ENCODE results near the gene GFI1B.
"Not testable (repeated sequence)": the region's sequence is repeated elsewhere in the genome, so short reads cannot be mapped to it uniquely, and the experiment has no call there.

The GFI1B gene

GRCh38 chr9:132990781-132991180 is 12.3 kb downstream of the GFI1B start:
- DNase-seq (ENCODE audit: low read depth in 2 of 2, low spot score in 1 of 2) = no peak

DNA sequence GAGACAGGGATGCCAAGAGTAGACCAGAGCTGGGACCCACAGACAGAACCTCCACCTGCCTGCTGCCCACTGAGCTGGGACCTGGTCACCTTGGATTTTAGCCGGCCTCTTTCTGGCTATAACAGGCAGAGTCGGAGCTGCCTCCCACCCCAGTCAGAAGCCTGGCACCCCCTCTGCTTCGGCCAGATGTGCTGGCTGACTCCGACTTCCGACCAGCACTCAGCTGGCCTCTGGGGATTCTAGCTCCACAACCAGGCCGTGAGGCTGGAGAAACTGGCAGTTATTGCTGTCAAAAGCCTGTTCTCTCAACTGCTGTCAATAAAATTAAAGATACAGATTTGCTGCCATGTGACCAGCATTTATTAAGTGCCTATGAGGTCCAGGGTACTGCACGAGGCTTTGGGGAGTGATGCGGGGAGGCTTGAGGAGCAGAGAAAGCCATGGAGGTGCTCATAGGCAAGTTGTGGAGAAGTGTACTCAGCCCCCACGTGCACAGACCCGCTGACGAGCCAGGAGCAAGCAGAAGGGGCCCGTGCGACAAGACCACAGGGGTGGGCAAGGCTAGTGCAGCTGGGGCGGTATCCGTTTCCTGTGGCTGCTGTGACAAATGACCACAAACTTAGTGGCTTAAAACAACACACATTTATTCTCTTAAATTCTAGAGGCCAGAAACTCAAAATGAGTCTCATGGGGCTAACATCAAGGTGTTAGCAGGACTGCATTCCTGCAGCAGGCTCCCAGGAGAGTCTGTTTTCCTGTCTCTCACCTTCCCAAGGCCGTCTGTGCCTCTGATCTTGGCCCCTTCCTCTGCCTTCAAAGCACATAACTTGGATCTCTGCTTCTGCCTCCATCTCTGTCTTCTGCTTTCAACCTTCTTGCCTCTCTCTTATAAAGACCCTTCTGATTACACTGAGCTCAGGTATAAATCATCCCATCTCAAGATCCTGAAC is 13.1 kb downstream of the GFI1B start:
- no peak for DNase-seq (ENCODE audit: low read depth in 2 of 2, low spot score in 1 of 2)

- no peak for DNase-seq (ENCODE audit: low read depth in 2 of 2, low spot score in 1 of 2)
Observed at GRCh38 chr9:132993511-132993939, 15.0 kb downstream of the GFI1B start.

DNA sequence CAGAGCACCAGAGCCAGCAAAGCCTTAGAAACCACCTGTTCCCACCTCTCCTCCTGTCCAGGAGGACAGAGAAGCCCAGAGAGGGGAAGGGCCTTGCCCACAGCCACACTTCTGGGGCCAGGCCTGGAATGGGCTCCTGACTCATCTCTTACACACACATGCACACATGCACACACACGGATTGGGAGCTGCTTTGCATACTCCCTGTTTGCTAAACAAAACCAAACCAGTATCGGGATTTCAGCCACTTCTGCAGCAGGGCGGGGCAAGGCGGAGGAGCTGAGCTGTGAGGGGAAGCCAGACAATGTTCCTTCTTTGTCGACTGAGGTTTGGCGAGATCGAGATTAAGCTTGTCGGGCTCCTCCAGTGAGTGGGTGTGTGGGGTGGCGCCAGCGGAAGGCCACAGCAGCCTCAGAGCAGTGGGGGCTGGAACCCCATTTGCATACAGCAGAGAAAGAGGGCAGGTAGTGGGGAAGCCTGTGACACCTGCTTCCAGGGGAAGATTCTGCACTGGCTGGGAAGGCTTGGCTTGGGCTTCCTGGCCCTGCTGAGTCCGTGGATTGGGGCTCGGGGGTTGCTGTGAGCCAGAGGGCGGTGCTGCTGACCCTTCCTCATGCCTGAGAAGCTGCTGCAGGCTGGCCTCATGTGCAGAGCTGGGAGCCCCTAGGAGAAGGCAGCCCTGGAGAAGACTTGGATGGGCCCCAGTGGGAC is 16.1 kb downstream of the GFI1B start:
- no peak for DNase-seq (ENCODE audit: low read depth in 2 of 2, low spot score in 1 of 2)

GRCh38 chr9:132995121-132995420 is 16.6 kb downstream of the GFI1B start:
- DNase-seq (ENCODE audit: low read depth in 2 of 2, low spot score in 1 of 2) = no peak

- DNase-seq (ENCODE audit: low read depth in 2 of 2, low spot score in 1 of 2) = no peak
Observed at GRCh38 chr9:132995879-132996278, 17.4 kb downstream of the GFI1B start.

- no peak for DNase-seq (ENCODE audit: low read depth in 2 of 2, low spot score in 1 of 2)
Observed at GRCh38 chr9:132996526-132996925, 18.0 kb downstream of the GFI1B start.

DNA sequence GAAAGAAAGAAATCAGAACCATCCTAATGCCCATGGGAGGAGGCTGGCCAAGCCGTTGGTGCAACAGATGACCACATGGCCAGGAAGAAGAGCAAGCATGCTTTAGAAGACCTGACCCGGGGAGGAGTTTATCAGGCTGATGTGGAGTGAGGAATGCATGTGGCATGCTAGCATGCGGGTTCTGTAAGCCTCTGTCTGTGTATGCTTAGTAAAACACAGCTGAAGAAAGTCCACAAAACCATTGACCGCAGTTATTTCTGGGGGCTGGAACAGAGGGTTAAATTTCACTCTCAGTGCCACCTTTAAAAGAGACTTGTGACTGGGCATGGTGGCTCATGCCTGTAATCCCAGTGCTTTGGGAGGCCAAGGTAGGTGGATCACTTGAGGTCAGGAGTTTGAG is 19.1 kb downstream of the GFI1B start:
- DNase-seq (ENCODE audit: low read depth in 2 of 2, low spot score in 1 of 2) = no peak

DNA sequence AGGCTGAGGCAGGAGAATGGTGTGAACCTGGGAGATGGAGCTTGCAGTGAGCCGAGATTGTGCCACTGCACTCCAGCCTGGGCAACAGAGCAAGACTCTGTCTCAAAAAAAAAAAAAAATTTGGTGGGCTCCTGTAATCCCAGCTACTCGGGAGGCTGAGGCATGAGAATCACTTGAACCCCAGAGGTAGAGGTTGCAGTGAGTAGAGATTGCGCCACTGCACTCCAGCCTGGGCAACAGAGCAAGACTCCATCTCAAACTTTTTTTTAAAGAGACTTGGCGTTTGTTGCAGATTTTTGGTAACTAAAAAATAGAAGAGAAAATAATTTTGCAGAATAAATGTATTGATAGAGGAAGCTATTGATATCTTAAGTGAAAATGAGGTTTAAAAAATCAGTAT is 19.7 kb downstream of the GFI1B start:
- DNase-seq (ENCODE audit: low read depth in 2 of 2, low spot score in 1 of 2) = not testable (repeated sequence)

DNA sequence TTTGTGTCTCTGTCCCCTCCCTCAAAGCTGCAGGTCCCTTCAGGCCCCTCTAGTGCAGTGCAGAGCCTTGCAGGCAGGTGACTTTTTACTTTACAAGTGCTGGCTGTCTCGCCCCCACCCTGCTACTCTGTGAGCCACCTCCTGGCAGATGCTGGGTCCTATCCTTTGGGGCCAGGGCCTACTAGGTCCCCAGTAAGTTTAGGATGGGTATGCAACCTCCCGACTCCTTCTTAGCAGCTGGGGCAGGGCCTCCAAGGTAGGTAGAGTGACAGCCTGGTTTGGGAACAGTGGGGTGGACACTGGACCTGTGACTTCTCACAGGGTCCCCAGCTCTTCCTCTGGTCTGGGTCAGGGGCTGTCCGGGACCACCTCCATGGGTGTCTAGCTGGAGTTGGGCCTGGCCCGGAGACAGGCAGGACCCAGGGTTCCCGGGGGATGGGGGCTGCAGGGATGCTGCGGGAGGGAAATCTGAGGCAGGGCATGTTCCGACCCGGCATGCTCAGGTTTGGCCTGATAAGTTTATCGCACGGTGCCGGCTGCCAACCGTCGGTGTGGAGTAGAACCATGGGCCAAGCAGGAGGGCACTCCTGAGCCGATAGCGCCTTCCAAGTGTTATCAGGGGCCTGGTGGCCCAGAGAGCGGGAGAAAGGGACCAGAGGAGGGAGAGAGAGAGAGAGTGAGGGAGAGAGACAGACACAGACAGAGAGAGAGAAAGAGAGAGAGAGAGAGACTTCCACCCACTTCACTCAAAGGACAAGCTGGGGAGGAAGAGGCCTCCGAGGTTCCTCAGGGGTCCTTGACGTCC is 20.5 kb downstream of the GFI1B start:
- DNase-seq (ENCODE audit: low read depth in 2 of 2, low spot score in 1 of 2) = no peak

DNA sequence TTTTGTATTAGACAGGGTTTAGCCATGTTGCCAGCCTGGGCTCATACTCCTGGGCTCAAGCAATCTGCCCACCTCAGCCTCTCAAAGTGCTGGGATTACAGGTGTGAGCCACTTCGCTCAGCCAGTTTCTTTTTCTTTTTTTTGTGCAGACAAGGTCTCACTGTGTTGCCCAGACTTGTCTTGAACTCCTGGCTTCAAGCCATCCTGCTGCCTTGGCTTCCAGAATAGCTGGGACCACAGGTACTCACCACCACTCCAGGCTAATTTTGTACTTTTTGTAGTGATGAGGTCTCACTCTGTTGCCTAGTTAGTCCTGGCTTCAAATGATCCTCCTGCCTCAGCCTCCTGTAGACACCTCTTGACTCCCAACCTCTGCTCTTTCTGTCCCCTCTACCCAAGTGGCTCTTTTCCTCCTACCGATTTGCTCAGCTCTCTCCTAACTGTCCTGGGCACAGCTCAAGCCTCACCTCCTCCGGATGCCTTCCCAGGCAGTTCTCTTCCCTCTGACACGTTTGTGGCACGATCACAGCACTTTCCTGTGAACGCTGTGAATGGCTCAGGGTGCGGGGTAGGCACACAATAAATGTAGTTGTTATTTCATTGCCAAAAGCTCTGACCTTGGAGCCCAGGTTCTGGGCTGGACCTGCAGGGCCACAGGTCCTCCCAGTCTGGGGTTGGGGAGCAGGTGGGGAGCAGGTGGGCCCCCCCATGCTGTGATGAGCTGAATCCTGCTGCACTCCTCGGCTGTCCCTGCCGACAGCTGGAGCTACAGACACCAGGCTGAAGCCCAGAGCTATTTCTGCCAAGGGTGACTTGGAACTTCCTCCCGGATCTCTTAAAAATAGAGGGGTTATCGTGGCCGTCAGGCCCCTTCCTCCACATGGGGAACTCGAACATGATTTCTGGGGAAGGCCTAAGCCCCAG is 23.9 kb downstream of the GFI1B start:
- DNase-seq (ENCODE audit: low read depth in 2 of 2, low spot score in 1 of 2) = no peak

DNA sequence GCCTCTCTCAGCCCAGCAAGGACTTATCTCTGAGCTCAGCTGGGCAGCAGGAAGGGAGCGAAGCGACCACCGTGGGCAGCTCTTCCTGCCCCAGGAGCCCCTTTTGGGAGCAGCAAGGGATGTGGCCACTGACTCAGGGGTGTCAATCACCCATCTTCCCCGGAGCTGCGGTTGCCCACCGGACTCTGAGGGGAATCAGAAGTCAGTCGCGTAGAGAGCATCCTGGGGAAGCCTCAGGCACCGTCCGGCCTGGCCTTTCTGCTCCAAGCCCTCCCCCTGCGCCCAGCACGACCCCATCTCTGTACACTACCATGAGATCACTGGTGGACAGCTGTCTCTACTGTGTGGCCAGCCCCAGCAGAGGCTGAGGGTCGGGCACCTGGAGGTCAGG is 24.6 kb downstream of the GFI1B start:
- no peak for DNase-seq (ENCODE audit: low read depth in 2 of 2, low spot score in 1 of 2)

GRCh38 chr9:133003671-133004090 is 25.2 kb downstream of the GFI1B start:
- DNase-seq (ENCODE audit: low read depth in 2 of 2, low spot score in 1 of 2) = no peak

GRCh38 chr9:133004091-133004998 is 25.9 kb downstream of the GFI1B start:
- no peak for DNase-seq (ENCODE audit: low read depth in 2 of 2, low spot score in 1 of 2)

GRCh38 chr9:133004999-133005760 is 26.7 kb downstream of the GFI1B start:
- DNase-seq (ENCODE audit: low read depth in 2 of 2, low spot score in 1 of 2) = no peak

DNA sequence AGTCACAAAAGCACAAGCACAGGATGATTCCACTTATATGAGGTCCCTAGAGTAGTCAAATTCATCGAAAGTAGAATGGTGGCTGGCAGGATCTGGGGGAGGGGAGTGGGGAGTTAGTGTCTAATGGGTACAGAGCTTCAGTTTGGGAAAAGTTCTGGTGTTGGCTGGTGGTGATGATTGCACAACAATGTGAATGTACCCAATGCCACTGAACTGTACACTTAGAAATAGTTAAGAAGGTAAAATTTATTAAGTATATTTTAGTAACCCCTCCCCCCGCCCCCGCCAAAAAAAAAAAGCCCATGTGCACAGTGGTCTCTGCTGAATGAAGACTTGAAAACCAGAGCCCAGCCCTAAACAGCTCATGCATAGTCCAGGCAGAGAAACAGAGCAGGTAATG is 27.5 kb downstream of the GFI1B start:
- no peak for DNase-seq (ENCODE audit: low read depth in 2 of 2, low spot score in 1 of 2)

DNA sequence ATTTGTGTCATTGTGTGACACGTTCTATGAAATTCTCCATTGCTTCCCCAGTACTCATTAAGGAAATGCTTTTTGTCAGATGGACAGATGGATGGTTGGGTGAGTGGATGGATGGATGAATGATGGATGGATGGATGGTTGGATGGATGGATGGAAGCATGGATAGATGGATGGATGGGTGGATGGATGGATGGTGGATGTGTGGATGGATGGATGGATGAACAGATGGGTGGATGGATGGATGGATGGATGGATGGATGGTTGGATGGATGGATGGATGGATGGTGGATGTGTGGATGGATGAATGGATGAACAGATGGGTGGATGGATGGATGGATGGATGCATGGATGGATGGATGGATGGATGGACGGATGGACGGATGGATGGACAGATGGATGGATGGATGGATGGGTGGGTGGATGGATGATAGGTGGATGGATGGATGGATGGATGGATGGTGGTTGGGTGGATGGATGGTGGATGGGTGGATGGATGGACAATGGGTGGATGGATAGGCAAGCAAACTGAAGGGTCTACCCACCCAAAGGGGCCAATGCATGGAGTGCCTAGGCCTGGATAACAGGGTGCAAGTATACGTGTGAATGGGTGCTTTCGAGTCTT is 28.3 kb downstream of the GFI1B start:
- no peak for DNase-seq (ENCODE audit: low read depth in 2 of 2, low spot score in 1 of 2)

DNA sequence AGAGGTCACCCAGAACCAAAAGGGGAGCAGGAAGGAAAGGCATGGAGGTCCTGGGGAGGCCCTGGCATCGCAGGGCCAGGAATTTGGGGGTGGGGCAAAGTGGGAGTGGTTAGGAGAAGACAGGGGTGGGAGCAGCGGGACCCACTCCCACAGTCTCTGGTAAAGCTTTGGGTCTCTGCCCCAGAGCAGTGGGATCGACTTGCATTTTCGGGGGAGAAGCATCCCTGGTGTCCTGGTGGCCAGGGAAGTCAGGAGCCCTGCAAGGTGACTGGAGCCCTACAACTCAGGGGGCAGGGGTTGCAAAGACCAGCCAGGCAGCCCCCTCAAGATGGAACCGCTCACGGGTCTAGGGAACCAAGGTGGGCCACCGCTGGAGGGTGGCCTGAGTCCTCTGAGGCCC is 29.9 kb downstream of the GFI1B start:
- no peak for DNase-seq (ENCODE audit: low read depth in 2 of 2, low spot score in 1 of 2)
